ENCODE results near the gene DHX29.
"Not testable (repeated sequence)": the region's sequence is repeated elsewhere in the genome, so short reads cannot be mapped to it uniquely, and the experiment has no call there.

The DHX29 gene, protein sequence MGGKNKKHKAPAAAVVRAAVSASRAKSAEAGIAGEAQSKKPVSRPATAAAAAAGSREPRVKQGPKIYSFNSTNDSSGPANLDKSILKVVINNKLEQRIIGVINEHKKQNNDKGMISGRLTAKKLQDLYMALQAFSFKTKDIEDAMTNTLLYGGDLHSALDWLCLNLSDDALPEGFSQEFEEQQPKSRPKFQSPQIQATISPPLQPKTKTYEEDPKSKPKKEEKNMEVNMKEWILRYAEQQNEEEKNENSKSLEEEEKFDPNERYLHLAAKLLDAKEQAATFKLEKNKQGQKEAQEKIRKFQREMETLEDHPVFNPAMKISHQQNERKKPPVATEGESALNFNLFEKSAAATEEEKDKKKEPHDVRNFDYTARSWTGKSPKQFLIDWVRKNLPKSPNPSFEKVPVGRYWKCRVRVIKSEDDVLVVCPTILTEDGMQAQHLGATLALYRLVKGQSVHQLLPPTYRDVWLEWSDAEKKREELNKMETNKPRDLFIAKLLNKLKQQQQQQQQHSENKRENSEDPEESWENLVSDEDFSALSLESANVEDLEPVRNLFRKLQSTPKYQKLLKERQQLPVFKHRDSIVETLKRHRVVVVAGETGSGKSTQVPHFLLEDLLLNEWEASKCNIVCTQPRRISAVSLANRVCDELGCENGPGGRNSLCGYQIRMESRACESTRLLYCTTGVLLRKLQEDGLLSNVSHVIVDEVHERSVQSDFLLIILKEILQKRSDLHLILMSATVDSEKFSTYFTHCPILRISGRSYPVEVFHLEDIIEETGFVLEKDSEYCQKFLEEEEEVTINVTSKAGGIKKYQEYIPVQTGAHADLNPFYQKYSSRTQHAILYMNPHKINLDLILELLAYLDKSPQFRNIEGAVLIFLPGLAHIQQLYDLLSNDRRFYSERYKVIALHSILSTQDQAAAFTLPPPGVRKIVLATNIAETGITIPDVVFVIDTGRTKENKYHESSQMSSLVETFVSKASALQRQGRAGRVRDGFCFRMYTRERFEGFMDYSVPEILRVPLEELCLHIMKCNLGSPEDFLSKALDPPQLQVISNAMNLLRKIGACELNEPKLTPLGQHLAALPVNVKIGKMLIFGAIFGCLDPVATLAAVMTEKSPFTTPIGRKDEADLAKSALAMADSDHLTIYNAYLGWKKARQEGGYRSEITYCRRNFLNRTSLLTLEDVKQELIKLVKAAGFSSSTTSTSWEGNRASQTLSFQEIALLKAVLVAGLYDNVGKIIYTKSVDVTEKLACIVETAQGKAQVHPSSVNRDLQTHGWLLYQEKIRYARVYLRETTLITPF (N-terminal part only)

GRCh38 chr5:55307383-55308253, at the start of gene DHX29, which contains the start of gene MTREX:
TSS of gene DHX29 (minus strand) at chr5:55307694. CDS start at chr5:55307573, 121 bp downstream.
TSS of gene MTREX (plus strand) at chr5:55307989. CDS start at chr5:55308014, 25 bp downstream.
- peak; percentile 92 for DNase-seq (ENCODE audit: low read depth)

- DNase-seq (ENCODE audit: low read depth): no peak
These were observed 49.4 kb upstream of the DHX29 start for GRCh38 chr5:55356896-55357295.

GRCh38 chr5:55350754-55351153, 43.3 kb upstream of the DHX29 start:
- no peak for DNase-seq (ENCODE audit: low read depth)

- DNase-seq (ENCODE audit: low read depth): no peak
These were observed 40.3 kb upstream of the DHX29 start for GRCh38 chr5:55347786-55348185.

- no peak for DNase-seq (ENCODE audit: low read depth)
These were observed 37.8 kb upstream of the DHX29 start for GRCh38 chr5:55345327-55345726.

DNA sequence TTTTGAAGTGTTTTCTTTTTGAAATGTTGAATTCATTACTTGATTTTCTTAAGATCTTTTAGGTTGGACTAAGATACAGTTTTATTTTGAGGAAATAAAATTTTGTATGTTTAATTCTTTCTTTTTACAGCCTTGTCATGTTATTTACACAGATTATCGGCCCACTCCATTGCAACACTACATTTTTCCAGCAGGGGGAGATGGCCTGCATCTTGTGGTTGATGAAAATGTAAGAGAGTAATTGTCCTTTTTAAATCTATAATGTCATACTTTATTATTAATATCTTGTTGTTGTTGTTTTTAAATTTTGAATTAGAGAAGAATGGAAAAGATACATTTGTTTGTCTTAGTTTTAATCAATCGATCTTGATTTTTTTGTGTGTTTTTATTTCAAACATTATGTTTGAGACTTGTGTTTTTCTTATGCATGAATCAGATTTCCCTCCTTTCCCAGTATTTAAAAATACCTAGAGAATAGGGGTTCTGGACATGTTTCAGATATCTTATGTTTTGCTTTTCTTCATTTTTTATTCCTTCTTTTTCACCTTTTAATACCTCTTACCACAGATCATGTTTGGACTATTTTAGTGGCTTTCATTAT, 37.0 kb upstream of the DHX29 start:
- peak; percentile 61 for DNase-seq (ENCODE audit: low read depth)

- no peak for DNase-seq (ENCODE audit: low read depth)
These were observed 36.1 kb upstream of the DHX29 start for GRCh38 chr5:55343609-55344008.

GRCh38 chr5:55343107-55343506, 35.6 kb upstream of the DHX29 start:
- DNase-seq (ENCODE audit: low read depth): no peak

- no peak for DNase-seq (ENCODE audit: low read depth)
These were observed 31.3 kb upstream of the DHX29 start for GRCh38 chr5:55338810-55339243.

- DNase-seq (ENCODE audit: low read depth): no peak
These were observed 30.7 kb upstream of the DHX29 start for GRCh38 chr5:55338092-55338613.

DNA sequence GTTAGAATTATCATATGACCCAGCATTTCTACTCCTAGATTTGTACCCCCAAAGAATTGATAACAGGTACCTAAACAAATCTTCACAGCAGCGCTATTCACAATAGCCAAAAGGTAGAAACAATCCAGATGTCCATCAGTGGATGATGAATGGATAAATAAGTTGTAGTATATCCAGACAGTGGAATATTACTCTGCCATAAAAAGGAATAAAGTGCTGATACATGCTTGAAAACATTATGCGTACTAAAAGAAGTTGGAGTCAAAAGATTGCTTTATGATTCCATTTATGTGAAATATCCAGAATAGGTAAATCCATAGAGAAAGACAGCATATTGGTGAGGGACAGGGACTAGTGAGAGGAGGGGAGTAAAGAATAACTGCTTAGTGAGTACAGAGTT, 26.3 kb upstream of the DHX29 start:
- DNase-seq (ENCODE audit: low read depth): no peak

DNA sequence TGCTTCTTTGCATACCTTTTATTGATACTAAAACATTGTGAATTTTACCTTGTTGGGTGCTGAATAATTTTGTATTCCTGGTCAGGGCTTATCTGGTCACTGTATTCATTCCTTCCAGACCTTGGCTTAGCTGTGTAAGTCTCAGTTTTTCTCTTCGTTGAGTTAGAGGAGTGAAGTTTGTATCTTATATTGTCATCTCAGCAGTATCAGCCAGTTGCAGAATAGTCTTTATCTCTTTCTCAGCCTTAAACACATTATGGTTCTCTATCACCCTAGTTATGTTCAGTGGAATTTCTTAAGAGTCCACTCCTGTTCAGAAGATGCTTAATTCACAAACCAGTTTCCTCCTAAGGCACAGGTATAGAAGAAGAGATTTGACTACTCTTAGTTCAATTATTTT, 25.5 kb upstream of the DHX29 start:
- DNase-seq (ENCODE audit: low read depth): no peak

DNA sequence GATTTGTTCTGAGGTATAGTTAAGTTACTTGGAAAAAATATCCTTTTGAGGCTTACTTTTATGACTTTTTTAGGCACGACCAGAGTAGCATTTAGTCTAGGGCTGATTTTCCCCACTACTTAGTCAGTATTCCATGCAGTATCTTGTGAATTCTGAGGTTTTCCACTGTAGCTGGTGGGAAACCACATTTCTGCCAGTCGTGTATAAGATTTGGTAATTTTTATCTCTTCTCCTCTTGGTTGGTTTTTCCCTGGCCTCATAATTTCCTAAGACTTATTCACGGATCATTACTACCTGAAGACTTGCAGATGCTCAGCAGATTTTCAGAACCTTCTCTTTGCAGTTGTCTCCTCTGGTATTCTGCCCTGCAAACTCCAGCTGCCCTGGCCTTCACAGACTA, 23.8 kb upstream of the DHX29 start:
- no peak for DNase-seq (ENCODE audit: low read depth)

- no peak for DNase-seq (ENCODE audit: low read depth)
These were observed 19.8 kb upstream of the DHX29 start for GRCh38 chr5:55327281-55327680.

- DNase-seq (ENCODE audit: low read depth): no peak
These were observed 18.1 kb upstream of the DHX29 start for GRCh38 chr5:55325621-55326020.

DNA sequence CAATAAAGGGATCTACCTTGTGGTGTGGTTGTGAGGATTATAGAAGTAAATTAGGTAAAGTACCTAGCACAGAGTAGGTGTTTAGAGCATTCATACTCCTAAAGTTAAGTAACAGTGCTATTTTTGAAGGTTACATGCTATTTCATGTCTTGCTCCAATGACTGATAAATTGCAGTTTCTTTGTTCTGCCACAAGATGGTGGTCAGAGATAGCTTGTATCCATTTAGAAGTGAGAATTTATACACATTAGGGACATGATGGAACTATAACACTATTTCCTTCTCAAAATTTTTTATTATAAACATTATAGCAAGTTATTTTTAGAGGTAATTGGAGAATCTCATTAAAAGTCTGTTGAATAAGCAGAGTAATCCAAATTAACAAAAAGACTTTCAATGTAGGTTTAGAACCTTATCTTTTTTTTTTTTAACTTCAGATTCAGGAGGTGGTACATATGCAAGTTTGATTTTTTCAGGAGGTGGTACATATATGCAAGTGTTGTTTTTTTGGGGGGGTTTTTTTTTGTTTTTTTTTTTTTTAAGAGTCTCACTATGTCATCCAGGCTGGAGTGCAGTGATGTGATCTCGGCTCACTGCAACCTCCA, 17.4 kb upstream of the DHX29 start:
- DNase-seq (ENCODE audit: low read depth): peak; percentile 61

DNA sequence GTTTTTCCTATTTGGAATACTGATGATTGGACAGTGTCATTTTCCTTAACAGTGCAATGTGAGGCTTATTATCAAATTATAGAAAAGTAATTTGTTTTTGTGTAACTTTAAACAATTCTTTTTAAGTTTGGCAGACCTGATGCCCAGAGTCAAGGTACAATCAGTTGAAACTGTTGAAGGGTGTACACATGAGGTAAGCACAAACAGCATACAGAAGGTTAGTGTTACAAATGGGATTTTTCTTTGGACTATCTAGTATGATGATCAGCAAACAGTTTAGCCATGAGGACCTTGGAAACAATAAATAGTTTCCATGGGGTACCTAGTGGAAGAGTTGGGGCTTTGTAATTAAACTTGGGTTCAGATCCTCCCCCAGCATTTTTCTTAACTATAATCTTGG, 16.5 kb upstream of the DHX29 start:
- no peak for DNase-seq (ENCODE audit: low read depth)

GRCh38 chr5:55320571-55320970, 13.1 kb upstream of the DHX29 start:
- DNase-seq (ENCODE audit: low read depth): peak; percentile 2

DNA sequence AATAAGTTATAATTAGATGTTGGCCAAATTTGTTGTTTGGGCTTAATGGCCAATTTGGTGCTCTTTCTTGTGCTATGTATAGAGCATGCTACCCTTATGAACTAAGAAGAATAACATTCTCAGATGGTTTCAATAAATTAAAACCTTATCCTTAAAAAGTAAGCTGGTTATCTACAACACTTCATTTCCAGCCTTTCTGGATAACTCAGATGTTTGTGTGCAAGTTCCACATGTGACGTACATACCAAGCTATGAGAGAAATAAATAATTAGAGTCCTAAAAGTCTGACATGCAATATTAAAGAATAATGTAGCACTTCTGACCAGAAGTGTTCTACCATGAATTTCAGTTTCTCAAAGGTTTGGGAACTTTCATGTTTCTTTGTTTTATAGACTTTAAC, 12.0 kb upstream of the DHX29 start:
- peak; percentile 44 for DNase-seq (ENCODE audit: low read depth)

DNA sequence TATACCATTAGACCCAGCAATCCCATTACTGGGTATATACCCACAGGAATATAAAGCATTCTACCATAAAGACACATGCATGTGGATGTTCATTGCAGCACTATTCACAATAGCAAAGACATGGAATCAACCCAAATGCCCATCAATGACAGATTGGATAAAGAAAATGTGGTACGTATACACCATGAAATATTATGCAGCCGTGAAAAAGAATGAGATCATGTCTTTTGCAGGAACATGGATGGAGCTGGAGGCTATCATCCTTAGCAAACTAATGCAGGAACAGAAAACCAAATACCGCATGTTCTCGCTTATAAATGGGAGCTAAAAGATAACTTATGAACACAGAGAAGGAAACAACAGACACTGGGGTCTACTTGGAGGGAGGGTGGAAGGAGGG, 10.7 kb upstream of the DHX29 start:
- DNase-seq (ENCODE audit: low read depth): not testable (repeated sequence)
